ENCODE measurements around the gene FAM227A. TPM values are rescaled to one million over a fixed set of nuclear protein-coding genes. Genes with fewer than 3 reads are reported as not detected.

FAM227A gene
- total and polyA plus RNA-seq, 4 donors, result 5.9 to 9.4 (median 7.6) TPM

DNA sequence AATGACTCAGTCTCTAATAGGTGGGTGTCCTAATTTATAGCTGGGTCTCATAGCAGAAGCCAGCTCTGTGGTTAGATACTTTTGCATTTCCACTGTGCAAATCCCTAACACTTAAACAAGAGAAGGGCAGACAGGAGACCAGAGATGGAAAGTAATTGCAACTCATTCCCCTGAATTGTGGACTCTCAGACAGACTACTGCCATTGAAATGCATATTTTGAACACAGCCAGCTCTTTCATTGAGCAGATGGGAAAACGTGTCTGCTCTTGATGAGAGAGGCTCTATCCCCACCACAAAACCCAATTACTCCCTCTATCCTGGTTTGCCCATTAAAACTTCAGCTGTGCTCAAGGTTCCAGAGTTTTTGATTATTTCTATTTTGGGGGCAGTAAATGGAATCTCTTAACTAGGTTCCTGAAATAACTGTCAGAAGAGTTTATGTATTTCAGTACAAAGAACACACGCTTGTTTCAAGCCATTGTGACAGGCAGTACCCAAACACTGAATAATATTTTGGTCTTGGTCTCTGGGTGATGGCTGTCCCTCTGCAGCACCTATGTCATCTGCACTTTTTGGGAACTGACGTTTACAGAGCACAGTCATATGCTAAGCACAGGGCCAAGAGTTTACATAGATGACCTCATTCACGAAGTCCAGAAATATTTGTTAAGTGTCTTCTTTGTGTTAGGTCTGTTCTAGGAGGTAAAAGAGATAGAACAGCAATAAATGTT, 41.7 kb downstream of the FAM227A start:
- peak in 3 of 6 donors; percentile 7 to 35 (median 10) for DNase-seq (ENCODE audit: low read depth in 4 of 6, low spot score in 6 of 6)
- 71% methylated on average over 4 of the region's 4 CpGs for WGBS (ENCODE audit: insufficient coverage)
- no peak overlapping the region for H3K27ac ChIP-seq (ENCODE audit: low read depth, low read length)

DNA sequence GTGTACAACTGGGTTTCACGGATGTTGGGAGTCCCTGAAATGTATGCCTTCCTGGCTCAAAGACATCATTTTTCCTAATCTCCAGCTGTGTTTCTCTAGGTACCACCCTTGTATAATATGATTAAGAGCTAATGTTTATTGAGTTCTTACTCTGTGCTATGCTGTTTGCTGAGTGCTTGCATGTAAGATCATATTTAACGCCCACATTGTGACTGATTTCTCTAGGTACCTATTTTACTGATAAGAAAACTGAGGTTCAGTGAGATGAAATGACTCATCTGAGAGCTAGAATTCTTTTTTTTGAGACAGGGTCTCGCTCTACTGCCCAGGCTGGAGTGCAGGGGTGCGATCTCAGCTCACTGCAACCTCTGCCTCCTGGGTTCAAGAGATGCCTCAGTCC, 42.6 kb downstream of the FAM227A start:
- no peaks in the 10 kb centered on the region for H3K27me3 ChIP-seq (ENCODE audit: control insufficient read depth, insufficient read depth, low read length)
- H3K4me3 ChIP-seq (ENCODE audit: low read depth, low read length), result no peak overlapping the region
- no peak overlapping the region for H3K27ac ChIP-seq (ENCODE audit: low read depth, low read length)
- peaks cover 32% of the 10 kb centered on the region for H3K36me3 ChIP-seq (ENCODE audit: control insufficient read depth, insufficient read depth, low read length)
- H3K9me3 ChIP-seq (ENCODE audit: control insufficient read depth, insufficient read depth, low read length), result no peaks in the 10 kb centered on the region
- no peaks in the 10 kb centered on the region for H3K4me1 ChIP-seq (ENCODE audit: control insufficient read depth, insufficient read depth, low read length)
- no peak for DNase-seq (ENCODE audit: low read depth in 4 of 6, low spot score in 6 of 6)
- WGBS (ENCODE audit: insufficient coverage), result 100% methylated on average over 3 of the region's 4 CpGs

More for the DNA sequence above, 41.7 kb downstream of the FAM227A start:
- Histone ChIP-seq H3K4me3 (ENCODE audit: low read depth, low read length) (no peak overlapping the region), H3K9me3 (ENCODE audit: control insufficient read depth, insufficient read depth, low read length) (no peaks in the 10 kb centered on the region), H3K27me3 (ENCODE audit: control insufficient read depth, insufficient read depth, low read length) (no peaks in the 10 kb centered on the region), H3K4me1 (ENCODE audit: control insufficient read depth, insufficient read depth, low read length) (no peaks in the 10 kb centered on the region), H3K36me3 (ENCODE audit: control insufficient read depth, insufficient read depth, low read length) (peaks cover 36% of the 10 kb centered on the region)

DNA sequence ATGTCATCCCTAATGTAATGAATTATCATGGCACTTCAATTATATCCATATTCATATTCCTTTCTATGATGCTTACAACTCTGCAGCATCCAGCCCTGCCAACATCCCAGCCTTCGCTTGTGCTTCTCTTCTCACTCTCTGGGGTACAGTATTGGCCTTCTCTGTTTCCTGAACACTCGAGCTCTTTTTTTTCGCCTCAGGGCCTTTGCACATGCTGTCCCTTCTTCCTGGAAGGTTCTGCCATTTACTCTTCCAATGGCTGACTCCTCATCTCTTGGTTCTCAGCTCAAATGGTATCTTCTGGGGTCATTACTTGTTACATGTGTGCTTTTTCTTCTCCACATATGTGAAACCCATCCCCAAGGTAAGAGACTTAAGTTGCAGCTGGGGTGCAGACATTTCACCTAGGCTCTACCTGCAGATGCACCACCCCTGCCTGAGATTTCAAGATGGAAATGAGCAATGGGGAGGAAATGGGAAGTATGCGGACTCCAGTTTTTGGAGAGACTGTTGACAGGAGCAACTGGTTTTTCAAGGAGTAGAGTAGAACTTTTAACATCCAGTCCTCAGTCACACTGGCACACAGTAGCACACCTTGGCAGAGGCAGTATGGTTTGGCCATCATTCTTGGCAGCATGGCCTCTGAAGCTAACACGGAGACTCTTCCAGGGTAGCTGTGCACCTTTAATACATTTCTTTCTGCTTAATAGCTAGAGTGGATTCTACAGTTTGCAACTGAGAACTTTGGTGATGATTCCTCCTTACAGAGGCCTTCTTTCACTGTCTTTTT, 43.8 kb downstream of the FAM227A start:
- Histone ChIP-seq H3K4me3 (ENCODE audit: low read depth, low read length) (no peak overlapping the region), H3K9me3 (ENCODE audit: control insufficient read depth, insufficient read depth, low read length) (no peaks in the 10 kb centered on the region), H3K27ac (ENCODE audit: low read depth, low read length) (no peak overlapping the region), H3K36me3 (ENCODE audit: control insufficient read depth, insufficient read depth, low read length) (peaks cover 32% of the 10 kb centered on the region), H3K4me1 (ENCODE audit: control insufficient read depth, insufficient read depth, low read length) (no peaks in the 10 kb centered on the region), H3K27me3 (ENCODE audit: control insufficient read depth, insufficient read depth, low read length) (no peaks in the 10 kb centered on the region)
- WGBS (ENCODE audit: insufficient coverage), result 95% methylated on average over 3 of the region's 5 CpGs
- DNase-seq (ENCODE audit: low read depth in 4 of 6, low spot score in 6 of 6), result no peak

DNA sequence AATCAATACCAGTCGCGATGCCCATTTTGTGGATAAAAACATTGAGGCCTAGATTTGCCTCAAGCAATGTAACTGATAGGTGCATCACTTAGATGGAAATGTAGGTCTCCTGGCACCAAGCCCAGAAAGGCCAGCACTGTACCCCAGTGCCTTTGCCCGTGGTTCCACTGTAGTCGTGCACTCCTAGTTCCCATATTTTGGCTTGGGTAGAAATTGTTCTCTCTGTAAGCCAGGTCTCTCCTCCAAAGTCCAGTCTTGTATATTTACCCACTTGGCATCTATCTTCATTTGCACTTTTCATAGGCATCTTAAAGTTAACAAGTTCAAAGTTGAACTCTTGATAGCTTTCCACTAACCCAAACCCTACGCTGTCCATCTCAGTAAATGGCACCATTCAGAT, 44.6 kb downstream of the FAM227A start:
- no peak overlapping the region for H3K4me3 ChIP-seq (ENCODE audit: low read depth, low read length)
- no peak overlapping the region for H3K27ac ChIP-seq (ENCODE audit: low read depth, low read length)
- H3K9me3 ChIP-seq (ENCODE audit: control insufficient read depth, insufficient read depth, low read length), result no peaks in the 10 kb centered on the region
- peaks cover 24% of the 10 kb centered on the region for H3K36me3 ChIP-seq (ENCODE audit: control insufficient read depth, insufficient read depth, low read length)
- DNase-seq (ENCODE audit: low read depth in 4 of 6, low spot score in 6 of 6), result no peak
- whole genome bisulfite sequencing (ENCODE audit: insufficient coverage), result 100% methylated on average over 3 of the region's 5 CpGs
- no peaks in the 10 kb centered on the region for H3K4me1 ChIP-seq (ENCODE audit: control insufficient read depth, insufficient read depth, low read length)
- H3K27me3 ChIP-seq (ENCODE audit: control insufficient read depth, insufficient read depth, low read length), result no peaks in the 10 kb centered on the region

DNA sequence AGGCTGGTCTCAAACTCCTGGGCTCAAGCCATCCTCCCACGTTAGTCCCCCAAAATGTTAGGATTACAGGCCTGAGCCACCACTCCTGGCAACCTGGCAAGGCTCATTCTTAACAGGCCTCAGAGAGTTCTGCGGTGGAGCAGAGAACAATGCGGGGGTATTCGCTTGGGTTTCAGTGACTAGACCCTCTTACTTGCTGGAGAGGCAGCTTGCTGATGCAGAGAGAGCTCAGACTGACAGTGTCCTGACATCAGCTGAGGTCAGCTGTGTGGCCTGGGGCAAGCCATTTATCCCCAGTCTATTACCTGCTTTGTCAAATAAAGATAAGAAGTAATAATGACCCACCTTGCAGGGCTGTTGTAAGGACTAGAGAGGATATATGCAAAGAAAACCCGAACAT, 46.0 kb downstream of the FAM227A start:
- WGBS (ENCODE audit: insufficient coverage), result 95% methylated on average over 4 of the region's 5 CpGs
- Histone ChIP-seq H3K9me3 (ENCODE audit: control insufficient read depth, insufficient read depth, low read length) (no peaks in the 10 kb centered on the region), H3K27me3 (ENCODE audit: control insufficient read depth, insufficient read depth, low read length) (no peaks in the 10 kb centered on the region), H3K4me1 (ENCODE audit: control insufficient read depth, insufficient read depth, low read length) (no peaks in the 10 kb centered on the region), H3K36me3 (ENCODE audit: control insufficient read depth, insufficient read depth, low read length) (peaks cover 11% of the 10 kb centered on the region), H3K27ac (ENCODE audit: low read depth, low read length) (no peak overlapping the region), H3K4me3 (ENCODE audit: low read depth, low read length) (no peak overlapping the region)
- no peak for DNase-seq (ENCODE audit: low read depth in 4 of 6, low spot score in 6 of 6)

DNA sequence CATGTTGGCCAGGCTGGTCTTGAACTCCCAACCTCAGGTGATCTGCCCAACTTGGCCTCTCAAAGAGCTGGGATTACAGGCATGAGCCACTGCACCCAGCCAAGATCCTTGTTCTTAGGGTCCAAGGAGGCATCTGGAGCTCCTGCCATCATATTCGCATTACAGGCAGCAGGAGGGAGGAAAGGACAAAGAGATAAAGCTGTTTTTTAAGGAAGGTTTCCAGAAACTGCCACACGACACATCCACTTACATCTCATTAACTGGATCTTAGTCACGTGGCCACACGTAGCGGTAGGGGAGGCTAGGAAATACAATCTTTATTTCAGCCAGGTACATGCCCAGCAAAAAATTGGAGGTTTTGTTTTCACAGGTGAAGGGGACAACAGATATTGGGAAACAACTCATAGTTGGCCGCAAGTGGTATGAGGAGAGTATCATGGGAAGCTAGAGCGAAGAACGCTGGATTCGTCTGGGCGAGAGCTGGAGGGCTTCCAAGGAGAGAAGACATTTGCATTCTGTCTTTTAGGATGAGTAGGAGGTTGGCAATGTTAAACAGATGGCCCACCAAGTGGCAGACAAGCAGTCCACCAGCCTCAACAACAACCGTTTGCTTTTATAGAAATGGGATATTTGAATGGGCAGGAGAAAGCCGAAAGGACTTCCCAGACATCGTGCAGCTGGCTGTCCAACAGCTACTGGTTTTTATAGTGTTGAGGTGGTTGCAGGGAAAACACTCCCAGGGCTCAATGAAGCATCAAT, 47.0 kb downstream of the FAM227A start:
- Histone ChIP-seq H3K9me3 (ENCODE audit: control insufficient read depth, insufficient read depth, low read length) (no peaks in the 10 kb centered on the region), H3K27me3 (ENCODE audit: control insufficient read depth, insufficient read depth, low read length) (no peaks in the 10 kb centered on the region), H3K36me3 (ENCODE audit: control insufficient read depth, insufficient read depth, low read length) (peaks cover 11% of the 10 kb centered on the region), H3K4me3 (ENCODE audit: low read depth, low read length) (no peak overlapping the region), H3K4me1 (ENCODE audit: control insufficient read depth, insufficient read depth, low read length) (no peaks in the 10 kb centered on the region), H3K27ac (ENCODE audit: low read depth, low read length) (no peak overlapping the region)
- DNase-seq (ENCODE audit: low read depth in 4 of 6, low spot score in 6 of 6), result peak in 2 of 6 donors; percentile 32 to 90
- 80% methylated on average over 3 of the region's 13 CpGs for WGBS (ENCODE audit: insufficient coverage)

DNA sequence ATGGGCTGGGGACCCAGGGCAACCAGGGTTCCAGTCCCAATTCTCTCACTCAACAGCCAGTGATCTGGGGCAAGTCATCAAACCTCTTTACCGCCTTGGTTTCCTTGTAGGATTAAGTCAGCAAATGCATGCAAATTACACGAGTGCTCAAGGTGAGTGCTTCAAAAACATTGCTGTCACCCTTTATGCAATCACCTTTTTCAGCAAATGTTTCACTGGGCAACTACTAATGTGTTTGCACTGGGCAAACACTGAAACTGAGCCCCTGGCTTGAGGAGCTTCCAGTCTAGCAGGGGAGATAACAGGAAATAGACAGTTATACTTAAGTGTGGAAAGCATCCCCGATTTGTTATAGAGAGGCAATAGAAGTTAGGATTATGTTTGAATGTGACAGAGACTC, 48.5 kb downstream of the FAM227A start:
- 100% methylated on average over 1 of the region's 3 CpGs for WGBS (ENCODE audit: insufficient coverage)
- no peaks in the 10 kb centered on the region for H3K4me1 ChIP-seq (ENCODE audit: control insufficient read depth, insufficient read depth, low read length)

DNA sequence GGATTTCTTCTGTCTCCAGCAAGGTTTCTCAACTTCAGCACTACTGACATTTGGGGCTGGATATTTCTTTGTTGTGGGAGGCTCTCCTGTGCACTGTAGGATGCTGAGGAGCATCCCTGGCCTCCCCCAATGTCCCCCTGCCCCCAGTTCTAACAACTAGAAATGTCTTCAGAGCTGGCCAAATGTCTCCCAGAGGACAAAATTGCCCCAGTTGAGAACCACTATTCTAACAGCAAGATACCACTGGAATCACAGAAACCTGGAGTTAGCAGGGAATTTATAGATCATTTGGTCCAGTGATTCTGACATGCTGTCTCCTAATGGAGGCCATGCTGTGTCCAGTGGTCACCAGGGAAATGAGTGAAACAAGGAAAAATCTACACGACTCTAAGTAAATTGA, 54.0 kb downstream of the FAM227A start:
- WGBS (ENCODE audit: insufficient coverage), result no CpG with 5 or more reads among the region's 1 CpG
- DNase-seq (ENCODE audit: low read depth in 4 of 6, low spot score in 6 of 6), result peak in 1 of 6 donors; percentile 51
- peaks cover 16% of the 10 kb centered on the region for H3K36me3 ChIP-seq (ENCODE audit: control insufficient read depth, insufficient read depth, low read length)

More for the DNA sequence above, 48.5 kb downstream of the FAM227A start:
- Histone ChIP-seq H3K36me3 (ENCODE audit: control insufficient read depth, insufficient read depth, low read length) (peaks cover 12% of the 10 kb centered on the region), H3K9me3 (ENCODE audit: control insufficient read depth, insufficient read depth, low read length) (no peaks in the 10 kb centered on the region), H3K27me3 (ENCODE audit: control insufficient read depth, insufficient read depth, low read length) (no peaks in the 10 kb centered on the region), H3K27ac (ENCODE audit: low read depth, low read length) (no peak overlapping the region), H3K4me3 (ENCODE audit: low read depth, low read length) (no peak overlapping the region)
- DNase-seq (ENCODE audit: low read depth in 4 of 6, low spot score in 6 of 6), result no peak

DNA sequence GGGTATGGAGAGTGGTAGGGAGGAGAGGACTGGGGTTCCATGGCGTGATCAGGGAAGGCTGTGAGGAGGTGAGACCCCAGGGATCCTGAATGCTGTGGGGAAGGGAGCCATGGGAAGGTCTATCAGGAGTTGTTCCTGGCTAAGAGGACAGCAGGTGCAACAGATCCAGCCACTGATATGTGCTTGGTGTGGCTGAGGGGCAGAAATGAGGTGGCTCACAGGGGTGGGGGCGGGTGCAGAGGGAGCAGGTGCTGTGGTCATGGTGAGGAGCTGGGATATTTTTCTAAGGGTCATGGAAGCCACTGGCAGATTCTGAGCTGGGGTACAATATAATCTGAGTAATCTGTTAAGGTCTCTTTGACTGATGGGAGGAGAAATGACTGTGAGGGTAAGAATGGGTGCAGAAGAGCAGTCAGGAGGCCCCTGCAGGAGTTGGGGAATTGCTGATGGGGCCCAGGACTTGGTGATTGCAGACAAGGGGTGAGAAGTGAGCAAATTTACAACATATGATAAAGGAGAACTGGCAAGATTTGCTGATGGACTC, 54.9 kb downstream of the FAM227A start:
- Histone ChIP-seq H3K9me3 (ENCODE audit: control insufficient read depth, insufficient read depth, low read length) (no peaks in the 10 kb centered on the region), H3K4me3 (ENCODE audit: low read depth, low read length) (no peak overlapping the region), H3K4me1 (ENCODE audit: control insufficient read depth, insufficient read depth, low read length) (no peaks in the 10 kb centered on the region), H3K36me3 (ENCODE audit: control insufficient read depth, insufficient read depth, low read length) (peaks cover 18% of the 10 kb centered on the region), H3K27ac (ENCODE audit: low read depth, low read length) (no peak overlapping the region), H3K27me3 (ENCODE audit: control insufficient read depth, insufficient read depth, low read length) (no peaks in the 10 kb centered on the region)
- WGBS (ENCODE audit: insufficient coverage), result 82% methylated on average over 2 of the region's 2 CpGs
- no peak for DNase-seq (ENCODE audit: low read depth in 4 of 6, low spot score in 6 of 6)

More for the DNA sequence above, 54.0 kb downstream of the FAM227A start:
- Histone ChIP-seq H3K27me3 (ENCODE audit: control insufficient read depth, insufficient read depth, low read length) (no peaks in the 10 kb centered on the region), H3K4me3 (ENCODE audit: low read depth, low read length) (no peak overlapping the region), H3K9me3 (ENCODE audit: control insufficient read depth, insufficient read depth, low read length) (no peaks in the 10 kb centered on the region), H3K4me1 (ENCODE audit: control insufficient read depth, insufficient read depth, low read length) (no peaks in the 10 kb centered on the region), H3K27ac (ENCODE audit: low read depth, low read length) (no peak overlapping the region)
